ENCODE results near the gene UBIAD1.

GRCh38 chr1:11272832-11273594, at the start of gene UBIAD1:
- TF ChIP-seq CTCF (IDR thresholded peaks at IDR 0.05) (no peak), ATF2 (CRISPR knock-in tag; IDR thresholded peaks at IDR 0.05; ENCODE audit: borderline replicate concordance, low read depth) (no peak), RORB (CRISPR knock-in tag; IDR thresholded peaks at IDR 0.05) (no peak), HMGA2 (CRISPR knock-in tag; IDR thresholded peaks at IDR 0.05) (no peak)

All from WTC11 (cell line).